OCI-LY1 (cell line): Measurements from ENCODE around the gene ARHGAP10.

Source experiments
- H2AFZ ChIP-seq: fragments of 200-600 bp; sonication (generic), shearing (Covaris generic); 2 replicates; pipeline ENCODE4 v1.6.0; 2014; ENCODE audit warnings: antibody characterized with exemption, mild to moderate bottlenecking, low read length
- H3F3A ChIP-seq: fragments of 200-600 bp; sonication (generic), shearing (Covaris generic); 2 replicates; pipeline ENCODE4 v1.6.0; 2014; ENCODE audit warnings: mild to moderate bottlenecking, antibody characterized with exemption, low read length, moderate library complexity; ENCODE audit not compliant: insufficient read depth
- H3K27ac ChIP-seq: fragments of 200-600 bp; sonication (generic); 2 replicates; pipeline ENCODE4 v1.5.1; 2014; ENCODE audit warnings: low read length, mixed run types, mild to moderate bottlenecking, low read depth; ENCODE audit not compliant: poor library complexity, severe bottlenecking
- H3K27me3 ChIP-seq: fragments of 200-600 bp; sonication (generic); 2 replicates; pipeline ENCODE4 v1.6.0; 2014; ENCODE audit warnings: antibody characterized with exemption, mild to moderate bottlenecking, low read length, moderate library complexity; ENCODE audit not compliant: insufficient read depth
- H3K36me3 ChIP-seq: fragments of 200-600 bp; sonication (generic); 2 replicates; pipeline ENCODE4 v1.6.1; 2014; ENCODE audit warnings: mild to moderate bottlenecking, antibody characterized with exemption, low read length, moderate library complexity, mixed read lengths; ENCODE audit not compliant: insufficient read depth
- H3K4me1 ChIP-seq: fragments of 200-600 bp; sonication (generic); 2 replicates; pipeline ENCODE4 v1.5.1; 2014; ENCODE audit warnings: mild to moderate bottlenecking, low read length, moderate library complexity; ENCODE audit not compliant: insufficient read depth, severe bottlenecking
- H3K4me2 ChIP-seq: fragments of 200-600 bp; sonication (generic), shearing (Covaris generic); 2 replicates; pipeline ENCODE4 v1.6.1; 2014; ENCODE audit warnings: low read length
- H3K4me3 ChIP-seq: fragments of 200-600 bp; sonication (generic); 2 replicates; pipeline ENCODE4 v1.5.1; 2014; ENCODE audit warnings: low read length, low read depth, mild to moderate bottlenecking, mixed read lengths; ENCODE audit not compliant: poor library complexity, severe bottlenecking
- H3K79me2 ChIP-seq: fragments of 200-600 bp; shearing (Covaris generic); 2 replicates; pipeline ENCODE4 v1.6.1; 2016; ENCODE audit warnings: mixed run types, low read length, mixed read lengths; ENCODE audit not compliant: insufficient read depth
- H3K9ac ChIP-seq: fragments of 200-600 bp; sonication (generic), shearing (Covaris generic); 2 replicates; pipeline ENCODE4 v1.6.1; 2014; ENCODE audit warnings: mild to moderate bottlenecking, low read length, mixed read lengths
- H3K9me2 ChIP-seq: fragments of 200-600 bp; sonication (generic), shearing (Covaris generic); 2 replicates; pipeline ENCODE4 v1.6.1; 2014; ENCODE audit warnings: low read depth, mild to moderate bottlenecking, low read length, mixed read lengths
- H3K9me3 ChIP-seq: fragments of 200-600 bp; shearing (Covaris generic); 2 replicates; pipeline ENCODE4 v1.6.1; 2014; ENCODE audit warnings: low read length, mixed read lengths
- H4K20me1 ChIP-seq: fragments of 200-600 bp; sonication (generic), shearing (Covaris generic); 2 replicates; pipeline ENCODE4 v1.6.0; 2016; ENCODE audit warnings: mild to moderate bottlenecking, low read length; ENCODE audit not compliant: insufficient read depth
- EZH2 ChIP-seq: fragments of 200-600 bp; sonication (generic), shearing (Covaris generic); IDR thresholded peaks from 2 replicates; pipeline ENCODE4 v1.8.0; 2017; ENCODE audit warnings: borderline replicate concordance, mixed run types, mild to moderate bottlenecking, antibody characterized with exemption, low read length, moderate library complexity, mixed read lengths
- TF ChIP-seq, protein P1 (sequence below): fragments of 200-600 bp; sonication (generic), shearing (Covaris generic); IDR thresholded peaks from 2 replicates; pipeline ENCODE4 v1.5.1; 2017; ENCODE audit warnings: mild to moderate bottlenecking, antibody characterized with exemption, low read length, moderate library complexity, mixed read lengths

The ARHGAP10 gene

DNA sequence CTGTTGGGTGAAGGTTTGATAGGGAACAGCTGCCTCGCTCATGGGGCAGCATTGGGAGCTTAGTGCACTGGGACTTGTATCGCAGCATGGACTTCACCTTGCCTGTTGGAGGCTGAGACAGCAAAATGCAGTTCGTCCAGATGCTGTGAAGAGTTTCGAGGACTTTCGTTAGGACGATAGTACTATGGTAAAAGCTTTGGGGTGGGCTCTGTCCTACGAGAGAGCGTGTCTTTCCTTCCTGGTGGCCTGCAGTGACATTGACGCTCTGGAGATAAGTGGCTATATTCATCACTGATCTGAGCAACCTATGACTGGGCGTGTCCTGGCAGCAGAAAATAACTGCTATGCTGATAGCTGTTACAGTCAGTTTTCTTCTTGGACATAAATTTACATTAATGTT is 44.8 kb downstream of the ARHGAP10 start:
- Histone ChIP-seq H3K4me2 (no peak overlapping the region), H3K9me2 (no peaks in the 10 kb centered on the region), H3F3A (no peaks in the 10 kb centered on the region), H3K36me3 (no peaks in the 10 kb centered on the region), H4K20me1 (no peaks in the 10 kb centered on the region), H2AFZ (no peak overlapping the region), H3K4me1 (no peaks in the 10 kb centered on the region), H3K4me3 (no peak overlapping the region), H3K9ac (no peak overlapping the region), H3K27me3 (no peaks in the 10 kb centered on the region), H3K9me3 (no peaks in the 10 kb centered on the region), H3K27ac (no peak overlapping the region), H3K79me2 (no peaks in the 10 kb centered on the region)
- no peak for TF ChIP-seq EZH2
- TF ChIP-seq, protein P1, sequence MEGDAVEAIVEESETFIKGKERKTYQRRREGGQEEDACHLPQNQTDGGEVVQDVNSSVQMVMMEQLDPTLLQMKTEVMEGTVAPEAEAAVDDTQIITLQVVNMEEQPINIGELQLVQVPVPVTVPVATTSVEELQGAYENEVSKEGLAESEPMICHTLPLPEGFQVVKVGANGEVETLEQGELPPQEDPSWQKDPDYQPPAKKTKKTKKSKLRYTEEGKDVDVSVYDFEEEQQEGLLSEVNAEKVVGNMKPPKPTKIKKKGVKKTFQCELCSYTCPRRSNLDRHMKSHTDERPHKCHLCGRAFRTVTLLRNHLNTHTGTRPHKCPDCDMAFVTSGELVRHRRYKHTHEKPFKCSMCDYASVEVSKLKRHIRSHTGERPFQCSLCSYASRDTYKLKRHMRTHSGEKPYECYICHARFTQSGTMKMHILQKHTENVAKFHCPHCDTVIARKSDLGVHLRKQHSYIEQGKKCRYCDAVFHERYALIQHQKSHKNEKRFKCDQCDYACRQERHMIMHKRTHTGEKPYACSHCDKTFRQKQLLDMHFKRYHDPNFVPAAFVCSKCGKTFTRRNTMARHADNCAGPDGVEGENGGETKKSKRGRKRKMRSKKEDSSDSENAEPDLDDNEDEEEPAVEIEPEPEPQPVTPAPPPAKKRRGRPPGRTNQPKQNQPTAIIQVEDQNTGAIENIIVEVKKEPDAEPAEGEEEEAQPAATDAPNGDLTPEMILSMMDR, result no peak

DNA sequence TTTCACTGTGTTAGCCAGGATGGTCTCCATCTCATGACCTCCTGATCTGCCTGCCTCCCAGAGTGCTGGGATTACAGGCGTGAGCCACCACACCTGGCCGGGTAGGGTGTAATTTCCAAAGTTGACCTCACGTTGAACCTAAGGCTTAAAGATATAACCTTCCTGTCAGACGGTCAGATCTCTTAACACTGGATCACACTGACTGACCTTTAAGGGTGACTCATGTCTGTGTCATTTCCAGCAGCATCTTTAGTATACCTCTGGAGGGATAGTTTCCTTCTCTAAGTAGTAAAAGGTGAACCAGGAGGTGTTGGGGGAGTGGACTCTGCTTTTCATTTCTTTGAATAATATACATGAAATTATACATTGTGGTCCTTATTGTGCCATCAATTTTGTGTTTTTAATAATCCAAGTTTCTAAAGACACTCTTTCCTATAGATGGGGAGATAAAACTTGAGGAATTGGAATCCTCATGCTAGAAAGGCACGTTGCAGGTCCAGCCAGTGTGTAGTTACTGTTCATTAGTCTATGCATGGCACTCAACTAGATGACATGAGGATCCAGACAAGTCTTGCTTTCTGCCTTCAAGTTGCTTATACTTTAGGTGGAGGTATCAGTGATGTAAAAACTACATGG is 45.7 kb downstream of the ARHGAP10 start:
- H3K9ac ChIP-seq, result no peak overlapping the region
- H3K9me3 ChIP-seq, result no peaks in the 10 kb centered on the region
- H3K36me3 ChIP-seq, result no peaks in the 10 kb centered on the region
- no peak overlapping the region for H3K27ac ChIP-seq
- no peak overlapping the region for H2AFZ ChIP-seq
- no peaks in the 10 kb centered on the region for H3K9me2 ChIP-seq
- no peaks in the 10 kb centered on the region for H3F3A ChIP-seq
- no peaks in the 10 kb centered on the region for H3K79me2 ChIP-seq
- no peak overlapping the region for H3K4me3 ChIP-seq
- H3K4me1 ChIP-seq, result no peaks in the 10 kb centered on the region
- H4K20me1 ChIP-seq, result no peaks in the 10 kb centered on the region
- no peaks in the 10 kb centered on the region for H3K27me3 ChIP-seq
- TF ChIP-seq, protein P1, result no peak
- no peak for TF ChIP-seq EZH2
- H3K4me2 ChIP-seq, result no peak overlapping the region

DNA sequence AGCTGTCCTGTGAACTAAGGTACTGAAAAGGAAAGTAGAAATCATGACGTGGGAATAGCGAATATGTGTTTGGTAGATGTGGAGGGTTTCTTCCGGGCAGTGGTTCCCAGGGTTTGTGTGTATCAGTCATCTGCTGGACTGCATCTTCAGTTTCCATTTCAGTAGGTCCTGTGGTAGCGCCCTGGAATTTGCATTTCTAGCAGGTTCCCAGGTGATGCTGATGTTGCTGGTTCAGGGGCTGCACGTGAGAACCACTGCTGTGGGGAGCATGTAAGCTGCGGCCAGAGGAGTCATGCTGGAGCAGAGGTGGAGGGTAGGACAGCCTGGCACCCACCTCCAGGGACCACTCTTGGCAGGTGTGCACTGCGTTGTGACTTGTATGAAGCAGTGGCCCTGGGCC is 47.1 kb downstream of the ARHGAP10 start:
- no peaks in the 10 kb centered on the region for H3K9me2 ChIP-seq
- no peaks in the 10 kb centered on the region for H3K9me3 ChIP-seq
- no peaks in the 10 kb centered on the region for H3K27me3 ChIP-seq
- no peaks in the 10 kb centered on the region for H3K79me2 ChIP-seq
- no peak overlapping the region for H3K4me2 ChIP-seq
- no peak overlapping the region for H3K4me3 ChIP-seq
- no peaks in the 10 kb centered on the region for H4K20me1 ChIP-seq
- H2AFZ ChIP-seq, result no peak overlapping the region
- H3K9ac ChIP-seq, result no peak overlapping the region
- H3K36me3 ChIP-seq, result no peaks in the 10 kb centered on the region
- no peaks in the 10 kb centered on the region for H3K4me1 ChIP-seq
- TF ChIP-seq, protein P1, result no peak
- TF ChIP-seq EZH2, result no peak
- no peaks in the 10 kb centered on the region for H3F3A ChIP-seq
- H3K27ac ChIP-seq, result no peak overlapping the region
